ENCODE measurements around the gene TGFBR1. TPM values are rescaled to one million over a fixed set of nuclear protein-coding genes. Genes with fewer than 3 reads are reported as not detected.

The TGFBR1 gene
- total RNA-seq, 1 donor from 2014 or later = 23.8 TPM

- Histone ChIP-seq H3K27ac (no peak overlapping the region), H3K36me3 (no peaks in the 10 kb centered on the region), H3K27me3 (no peaks in the 10 kb centered on the region), H3K4me1 (peaks cover 82% of the 10 kb centered on the region), H3K9me3 (no peaks in the 10 kb centered on the region), H3K4me3 (no peak overlapping the region)
- no peak for DNase-seq (ENCODE audit: extremely low spot score in 2 of 2)
- intact Hi-C loops (cut with DNase I) = no loop called here
- TF ChIP-seq POLR2A (IDR thresholded peaks at IDR 0.05) = no peak
- TF ChIP-seq, protein P1, sequence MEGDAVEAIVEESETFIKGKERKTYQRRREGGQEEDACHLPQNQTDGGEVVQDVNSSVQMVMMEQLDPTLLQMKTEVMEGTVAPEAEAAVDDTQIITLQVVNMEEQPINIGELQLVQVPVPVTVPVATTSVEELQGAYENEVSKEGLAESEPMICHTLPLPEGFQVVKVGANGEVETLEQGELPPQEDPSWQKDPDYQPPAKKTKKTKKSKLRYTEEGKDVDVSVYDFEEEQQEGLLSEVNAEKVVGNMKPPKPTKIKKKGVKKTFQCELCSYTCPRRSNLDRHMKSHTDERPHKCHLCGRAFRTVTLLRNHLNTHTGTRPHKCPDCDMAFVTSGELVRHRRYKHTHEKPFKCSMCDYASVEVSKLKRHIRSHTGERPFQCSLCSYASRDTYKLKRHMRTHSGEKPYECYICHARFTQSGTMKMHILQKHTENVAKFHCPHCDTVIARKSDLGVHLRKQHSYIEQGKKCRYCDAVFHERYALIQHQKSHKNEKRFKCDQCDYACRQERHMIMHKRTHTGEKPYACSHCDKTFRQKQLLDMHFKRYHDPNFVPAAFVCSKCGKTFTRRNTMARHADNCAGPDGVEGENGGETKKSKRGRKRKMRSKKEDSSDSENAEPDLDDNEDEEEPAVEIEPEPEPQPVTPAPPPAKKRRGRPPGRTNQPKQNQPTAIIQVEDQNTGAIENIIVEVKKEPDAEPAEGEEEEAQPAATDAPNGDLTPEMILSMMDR (IDR thresholded peaks at IDR 0.05) = no peak
- TF ChIP-seq POLR2AphosphoS5 (IDR thresholded peaks at IDR 0.05; ENCODE audit: insufficient read depth in 1 of 2, low read depth in 1 of 2) = no peak
These were observed 8.6 kb downstream of the TGFBR1 start for GRCh38 chr9:99113414-99114048.

DNA sequence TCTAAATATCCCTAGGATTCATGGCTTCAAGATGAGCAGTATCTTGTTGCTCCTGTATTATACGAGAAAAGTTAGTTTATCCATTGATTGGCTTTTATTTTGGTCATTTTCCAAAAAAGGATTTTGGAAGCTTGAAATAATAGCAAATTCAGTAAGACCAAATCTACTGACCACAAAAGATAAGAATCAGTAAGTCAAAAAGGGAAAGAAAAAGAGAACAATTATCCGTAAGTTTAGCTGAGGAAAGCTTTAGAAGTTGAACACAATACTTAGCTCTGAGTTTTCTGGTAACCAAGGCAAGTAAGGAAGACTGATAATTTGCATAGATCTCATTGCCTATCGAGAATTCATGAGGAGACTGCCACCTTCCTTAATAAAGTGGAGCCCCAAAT, 9.1 kb downstream of the TGFBR1 start:
- no peak overlapping the region for H3K4me3 ChIP-seq
- DNase-seq (ENCODE audit: extremely low spot score in 2 of 2) = no peak
- no peaks in the 10 kb centered on the region for H3K27me3 ChIP-seq
- TF ChIP-seq POLR2AphosphoS5 (IDR thresholded peaks at IDR 0.05; ENCODE audit: insufficient read depth in 1 of 2, low read depth in 1 of 2) = no peak
- intact Hi-C loops (cut with DNase I) = no loop called here
- no peak overlapping the region for H3K27ac ChIP-seq
- no peaks in the 10 kb centered on the region for H3K36me3 ChIP-seq
- H3K9me3 ChIP-seq = no peaks in the 10 kb centered on the region
- H3K4me1 ChIP-seq = peaks cover 82% of the 10 kb centered on the region

GRCh38 chr9:99114846-99115500, 10.1 kb downstream of the TGFBR1 start:
- Histone ChIP-seq H3K27ac (no peak overlapping the region), H3K9me3 (no peaks in the 10 kb centered on the region), H3K4me1 (peaks cover 78% of the 10 kb centered on the region), H3K36me3 (no peaks in the 10 kb centered on the region), H3K27me3 (no peaks in the 10 kb centered on the region), H3K4me3 (no peak overlapping the region)
- intact Hi-C loops (cut with DNase I) = no loop called here
- no peak for DNase-seq (ENCODE audit: extremely low spot score in 2 of 2)
- TF ChIP-seq POLR2AphosphoS5 (IDR thresholded peaks at IDR 0.05; ENCODE audit: insufficient read depth in 1 of 2, low read depth in 1 of 2) = no peak
- TF ChIP-seq, protein P1 (IDR thresholded peaks at IDR 0.05) = no peak
- no peak for TF ChIP-seq POLR2A (IDR thresholded peaks at IDR 0.05)

DNA sequence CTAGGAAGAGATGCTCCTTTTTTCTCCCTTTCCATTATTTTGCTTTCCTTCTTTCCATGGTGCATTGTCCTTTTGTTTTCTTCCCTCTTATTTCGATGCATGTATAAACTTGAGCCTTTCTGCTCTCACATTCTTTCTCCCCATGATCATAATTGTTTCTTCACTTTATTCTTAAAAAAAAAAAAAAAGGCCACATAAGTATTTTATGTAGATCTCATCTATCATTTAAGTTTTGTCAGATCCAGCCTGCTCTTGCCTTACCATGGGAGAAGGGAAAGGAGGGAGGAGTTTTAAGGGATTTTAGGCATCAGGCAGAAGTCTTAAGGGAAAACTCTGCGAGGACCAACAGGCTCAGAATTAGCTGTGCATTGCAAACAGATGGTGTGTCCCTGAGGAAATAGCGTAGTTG, 11.1 kb downstream of the TGFBR1 start:
- intact Hi-C loops (cut with DNase I) = no loop called here
- no peaks in the 10 kb centered on the region for H3K36me3 ChIP-seq
- H3K27me3 ChIP-seq = no peaks in the 10 kb centered on the region
- H3K4me3 ChIP-seq = no peak overlapping the region
- TF ChIP-seq POLR2AphosphoS5 (IDR thresholded peaks at IDR 0.05; ENCODE audit: insufficient read depth in 1 of 2, low read depth in 1 of 2) = no peak
- TF ChIP-seq POLR2A (IDR thresholded peaks at IDR 0.05) = no peak
- TF ChIP-seq, protein P1 (IDR thresholded peaks at IDR 0.05) = no peak
- DNase-seq (ENCODE audit: extremely low spot score in 2 of 2) = no peak
- H3K27ac ChIP-seq = no peak overlapping the region
- H3K9me3 ChIP-seq = no peaks in the 10 kb centered on the region
- H3K4me1 ChIP-seq = peaks cover 80% of the 10 kb centered on the region

DNA sequence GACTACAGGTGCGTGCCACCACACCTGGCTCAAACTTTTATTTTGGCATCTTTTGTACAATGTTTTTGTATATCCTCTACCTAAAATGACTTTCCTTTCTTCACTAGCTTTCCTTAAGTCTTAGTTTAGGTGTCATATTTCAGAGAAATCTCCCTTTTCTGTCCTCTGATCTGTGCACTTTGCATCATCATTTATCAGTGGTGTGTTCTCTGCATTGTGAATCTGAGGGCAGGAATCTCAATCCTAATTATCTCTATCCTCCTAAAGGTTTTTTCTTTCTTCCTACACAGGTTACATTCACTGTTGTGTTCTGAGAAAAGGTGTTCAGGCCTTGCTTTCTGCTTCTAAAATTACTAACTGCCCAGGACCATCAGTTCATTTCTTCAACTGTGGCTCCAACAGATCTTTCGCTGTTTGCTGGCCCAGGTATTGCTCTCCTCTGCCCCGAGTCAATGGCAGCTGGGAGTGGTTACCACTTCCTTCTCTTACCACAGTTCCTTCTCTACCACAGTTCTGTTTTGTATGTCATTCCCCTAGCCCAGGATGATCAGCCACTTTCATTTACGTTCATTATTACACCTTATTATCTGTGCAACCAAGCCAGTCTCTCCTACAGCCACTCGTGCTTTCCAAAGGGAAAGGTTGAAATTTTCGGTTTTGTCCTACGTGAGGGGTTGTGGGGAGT, 14.0 kb downstream of the TGFBR1 start:
- Histone ChIP-seq H3K36me3 (no peaks in the 10 kb centered on the region), H3K9me3 (no peaks in the 10 kb centered on the region), H3K4me3 (no peak overlapping the region), H3K27me3 (no peaks in the 10 kb centered on the region), H3K27ac (no peak overlapping the region), H3K4me1 (peaks cover 68% of the 10 kb centered on the region)
- no peak for DNase-seq (ENCODE audit: extremely low spot score in 2 of 2)
- intact Hi-C loops (cut with DNase I) = no loop called here
- no peak for TF ChIP-seq POLR2A (IDR thresholded peaks at IDR 0.05)
- TF ChIP-seq, protein P1 (IDR thresholded peaks at IDR 0.05) = no peak

Measured in vagina (tissue), 2 donors.